Stimulated activated CD4-positive, alpha-beta T cell treated with anti-CD3 and anti-CD28 coated beads, Interleukin-1b, Interleukin-23, amount 100 ng/mL, for 24 hours (primary cell): ENCODE results near the gene CAMSAP1.

Experiments
- DNase-seq, 4 experiments: peaks; one replicate each; pipeline ENCODE4 v3.0.0-alpha.2; 2020; ENCODE audit warnings: low read depth in 4 of 4, low spot score in 1 of 4

CAMSAP1 gene

GRCh38 chr9:135882011-135882410 lies 25.3 kb downstream of the CAMSAP1 start:
- no peak for DNase-seq

DNA sequence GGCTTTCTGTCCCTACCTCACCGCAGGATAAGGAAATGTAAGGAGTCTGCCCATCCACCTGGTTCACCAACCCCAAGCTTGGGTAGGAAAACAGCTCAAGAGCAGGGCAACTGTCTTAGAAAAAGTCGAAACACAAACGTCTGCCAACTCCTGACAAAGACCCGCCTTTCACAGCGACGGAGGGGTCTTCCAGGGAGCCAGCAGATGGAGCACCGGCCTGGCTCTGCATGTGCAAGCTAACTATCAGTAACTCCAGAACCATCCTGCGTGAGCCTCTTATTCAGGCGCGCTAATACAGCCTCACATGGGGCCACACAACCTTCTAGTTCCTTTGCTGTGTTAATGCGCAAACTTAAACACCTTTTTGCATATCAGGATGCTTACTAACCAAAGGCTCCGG lies 26.9 kb downstream of the CAMSAP1 start:
- DNase-seq = no peak

DNA sequence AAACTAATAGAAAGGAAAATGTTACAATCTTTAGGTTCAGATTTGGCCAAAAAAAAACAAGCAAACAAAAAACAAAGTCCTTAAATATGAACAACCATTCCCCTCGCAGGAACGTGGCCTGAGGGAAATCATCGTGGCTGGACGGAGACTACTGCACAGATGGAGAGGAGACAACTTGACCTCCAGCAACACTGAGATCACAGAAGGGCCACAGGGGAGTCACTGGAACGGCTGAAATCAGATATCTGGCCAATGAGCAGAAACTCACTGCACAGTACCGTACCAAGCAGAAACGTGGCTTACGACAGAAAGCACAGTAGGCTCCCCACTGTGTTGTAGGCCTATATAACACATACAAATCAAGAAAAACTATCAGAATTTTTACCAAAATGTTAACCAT lies 27.7 kb downstream of the CAMSAP1 start:
- no peak for DNase-seq

DNA sequence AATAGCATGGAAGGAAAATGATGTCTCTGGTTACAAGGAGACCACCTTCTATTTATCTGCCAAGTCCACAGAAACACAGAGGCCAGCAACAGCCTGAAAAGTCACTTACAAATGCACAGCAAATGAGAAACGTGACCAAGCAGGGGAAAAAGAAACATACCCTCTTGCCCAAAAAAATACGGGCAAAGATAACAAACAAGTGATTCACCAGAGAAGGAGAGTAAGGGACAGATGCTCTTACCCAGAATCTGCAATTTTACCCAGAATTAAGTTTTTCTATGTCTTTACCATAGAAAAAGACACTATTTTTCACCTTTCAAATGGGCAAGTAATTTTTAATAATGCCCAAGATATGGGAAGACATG lies 28.1 kb downstream of the CAMSAP1 start:
- no peak for DNase-seq

DNA sequence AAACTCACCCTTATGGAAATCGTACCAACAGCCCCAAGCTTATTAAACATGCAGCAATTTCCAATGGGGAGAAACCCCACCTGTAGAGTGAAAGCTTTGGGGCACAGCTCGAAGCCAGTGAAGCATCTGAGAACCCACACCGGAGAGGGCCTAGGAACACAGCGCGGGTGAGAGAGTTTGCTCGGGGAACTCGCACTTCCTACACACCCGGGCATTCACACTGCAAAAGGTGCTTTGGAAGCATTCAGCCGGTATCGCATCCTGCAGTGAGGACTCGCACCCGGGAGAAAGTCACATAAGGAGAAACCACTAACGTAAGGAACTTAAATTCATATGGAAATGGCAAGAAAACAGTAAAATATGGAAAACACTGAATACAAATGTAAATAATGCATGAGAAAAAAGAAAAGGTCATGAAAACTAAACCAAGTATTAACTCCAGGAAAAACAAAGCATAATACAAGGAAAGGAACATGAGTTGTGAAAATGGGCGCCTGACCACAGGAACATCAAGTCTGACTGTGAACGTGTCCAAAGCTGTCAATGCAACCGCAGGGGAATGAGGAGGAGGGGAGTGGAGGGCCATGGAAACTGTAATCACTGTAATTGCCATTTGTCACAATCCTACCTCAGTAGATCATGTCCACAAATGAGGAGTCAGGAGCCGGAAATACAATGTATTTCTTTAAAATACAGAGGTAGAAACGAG lies 28.7 kb downstream of the CAMSAP1 start:
- no peak for DNase-seq

GRCh38 chr9:135877791-135878527 lies 29.4 kb downstream of the CAMSAP1 start:
- DNase-seq = no peak

DNA sequence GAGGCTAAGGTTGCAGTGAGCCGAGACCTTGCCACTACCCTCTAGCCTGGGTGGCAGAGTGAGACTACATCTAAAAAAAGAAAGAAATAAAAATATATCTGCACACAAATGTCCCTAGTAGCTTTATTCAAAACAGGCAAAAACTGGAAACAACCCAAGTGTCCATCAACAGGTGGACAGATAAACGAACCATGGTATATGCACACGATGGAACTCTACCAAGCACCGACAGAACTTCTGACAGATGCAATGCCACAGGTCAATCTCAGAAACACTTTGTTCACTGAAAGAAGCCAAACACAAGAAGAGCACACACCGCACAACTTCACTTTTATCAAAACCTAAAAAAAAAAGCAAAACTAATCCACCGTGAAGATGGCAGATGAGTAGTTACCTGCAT lies 30.4 kb downstream of the CAMSAP1 start:
- DNase-seq = no peak

GRCh38 chr9:135874859-135875258 lies 32.5 kb downstream of the CAMSAP1 start:
- DNase-seq = no peak

GRCh38 chr9:135869909-135870308 lies 37.4 kb downstream of the CAMSAP1 start:
- no peak for DNase-seq

- DNase-seq = no peak
Measured at GRCh38 chr9:135865531-135865930, 41.8 kb downstream of the CAMSAP1 start.

- peak; percentile 54 to 71 (median 60) for DNase-seq
Measured at GRCh38 chr9:135864447-135865049, 42.8 kb downstream of the CAMSAP1 start.

DNA sequence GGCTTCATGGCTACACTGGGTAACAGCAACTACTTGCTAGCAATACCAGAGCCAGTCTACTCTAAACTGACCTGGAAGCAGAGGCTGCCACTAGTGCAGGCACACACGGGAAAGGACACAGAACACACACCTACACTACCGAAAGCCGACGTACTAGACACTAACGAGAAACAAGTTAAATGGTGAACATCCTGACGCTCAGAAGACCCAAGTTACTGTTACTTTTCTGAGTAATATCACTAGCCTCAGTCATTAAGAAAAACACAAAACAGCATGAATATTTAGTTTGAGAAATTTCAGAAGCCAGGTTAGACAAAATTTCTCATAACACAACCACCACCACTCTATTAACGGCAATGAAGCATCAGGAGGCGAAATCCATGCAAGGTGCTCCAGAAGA lies 44.5 kb downstream of the CAMSAP1 start:
- DNase-seq = no peak

- DNase-seq = no peak
Measured at GRCh38 chr9:135858491-135859185, 48.7 kb downstream of the CAMSAP1 start.

- DNase-seq = no peak
Measured at GRCh38 chr9:135857843-135858242, 49.5 kb downstream of the CAMSAP1 start.

DNA sequence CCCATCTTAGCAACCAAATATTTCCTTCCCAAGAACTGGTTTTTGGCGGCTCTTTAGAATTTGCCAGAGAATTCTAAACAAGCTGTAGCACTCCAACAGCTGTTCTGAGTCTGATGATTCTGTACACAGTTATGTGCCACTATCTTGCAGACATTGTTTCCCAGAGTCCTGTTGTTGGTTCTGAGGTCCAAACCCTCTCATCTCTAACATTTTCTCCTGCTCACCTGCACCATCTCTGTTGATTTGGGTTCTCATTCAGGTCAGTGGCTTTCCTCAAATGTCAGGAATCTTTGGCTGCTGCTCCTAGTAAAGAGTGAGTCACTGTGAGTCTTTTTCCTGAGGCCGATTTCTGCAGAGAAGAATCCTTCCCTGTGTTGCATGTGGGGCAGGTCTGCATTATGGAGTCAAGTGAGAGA lies 50.0 kb downstream of the CAMSAP1 start:
- no peak for DNase-seq

GRCh38 chr9:135851748-135852147 lies 55.6 kb downstream of the CAMSAP1 start:
- no peak for DNase-seq

GRCh38 chr9:135850737-135851136 lies 56.6 kb downstream of the CAMSAP1 start:
- no peak for DNase-seq

DNA sequence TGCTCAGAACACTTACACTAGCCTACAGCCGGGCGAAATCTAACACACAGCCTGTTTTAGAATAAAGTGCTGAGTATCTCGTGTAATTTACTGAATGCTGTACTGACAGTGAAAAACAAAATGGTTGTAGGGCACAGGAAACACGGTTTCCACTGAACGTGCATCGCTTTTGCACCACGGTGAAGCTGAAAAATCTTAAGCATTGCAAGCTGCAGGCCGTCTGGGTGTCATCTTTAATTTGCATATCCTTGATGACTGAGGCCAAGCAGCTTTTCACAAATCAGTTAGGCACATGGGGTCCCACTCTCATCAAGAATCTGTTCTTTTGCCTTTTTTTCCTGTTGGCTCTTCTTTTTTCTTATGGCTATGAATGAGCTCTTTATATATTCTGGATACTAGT lies 58.2 kb downstream of the CAMSAP1 start:
- no peak for DNase-seq

- no peak for DNase-seq
Measured at GRCh38 chr9:135848341-135849047, 58.9 kb downstream of the CAMSAP1 start.

GRCh38 chr9:135847833-135848232 lies 59.5 kb downstream of the CAMSAP1 start:
- DNase-seq = no peak

GRCh38 chr9:135840539-135840938 lies 66.8 kb downstream of the CAMSAP1 start:
- DNase-seq = no peak
